Lung (tissue), 16 donors: ENCODE measurements around the gene TMEM92. TPM values are rescaled to one million over a fixed set of nuclear protein-coding genes. Genes with fewer than 3 reads are reported as not detected.
A peak's percentile ranks its signal among the peaks of the same experiment; 100 is the strongest.

Experiments
- ATAC-seq: fragments of 200-7000 bp; cut with Tn5 transposase; one replicate; pipeline ENCODE4 v1.9.1; 2020; ENCODE audit warnings: moderate number of reproducible peaks; ENCODE audit not compliant: insufficient read depth, low FRiP score
- DNase-seq, 3 donors: peaks; one replicate each; pipeline ENCODE4 v3.0.0-alpha.2; 2013 to 2017
- H3K27ac ChIP-seq, 2 donors: one replicate each; pipeline ENCODE4 v1.5.1; 2013; ENCODE audit warnings: mild to moderate bottlenecking in 2 of 2, moderate library complexity in 2 of 2, control low read depth in 1 of 2, inconsistent platforms in 1 of 2, low read depth in 1 of 2, low read length in 1 of 2
- H3K27me3 ChIP-seq, 3 donors: one replicate each; pipeline ENCODE4 v1.5.1; 2013; ENCODE audit warnings: low read length in 2 of 3; ENCODE audit not compliant: control insufficient read depth in 3 of 3, insufficient read depth in 3 of 3
- H3K36me3 ChIP-seq, 4 donors: one replicate each; pipeline ENCODE4 v1.5.1; 2013; ENCODE audit warnings: low read length in 4 of 4, mild to moderate bottlenecking in 1 of 4, moderate library complexity in 1 of 4; ENCODE audit not compliant: control insufficient read depth in 4 of 4, insufficient read depth in 4 of 4
- H3K4me1 ChIP-seq, 5 donors: one replicate each; pipeline ENCODE4 v1.5.1; 2013; ENCODE audit warnings: low read length in 5 of 5, mild to moderate bottlenecking in 2 of 5, moderate library complexity in 1 of 5; ENCODE audit not compliant: control insufficient read depth in 5 of 5, insufficient read depth in 5 of 5
- H3K4me3 ChIP-seq: one replicate; pipeline ENCODE4 v1.5.1; 2013; ENCODE audit warnings: mild to moderate bottlenecking, control low read depth, moderate library complexity
- H3K9ac ChIP-seq, 2 donors: one replicate each; pipeline ENCODE4 v1.5.1; 2013; ENCODE audit warnings: low read length in 2 of 2, control low read depth in 1 of 2; ENCODE audit not compliant: insufficient read depth in 1 of 2
- H3K9me3 ChIP-seq, 4 donors: one replicate each; pipeline ENCODE4 v1.5.1; 2013; ENCODE audit warnings: low read length in 3 of 4, mild to moderate bottlenecking in 1 of 4, moderate library complexity in 1 of 4; ENCODE audit not compliant: control insufficient read depth in 4 of 4, insufficient read depth in 3 of 4
- WGBS, 2 donors: extraction: QIAGEN DNeasy Blood & Tissue Kit; methylation state at CpG; one replicate each; pipeline ENCODE4 v1.1.7; 2013; 5-methylcytosine and 5-hydroxymethylcytosine counted together
- long read RNA-seq, 5 donors: transcript quantifications; one replicate each; lab custom pipeline, GENCODE V29; 2026
- polyA plus RNA-seq, 2 donors: library from polyadenylated mRNA; stranded (reverse); fragments of 200-250 nt; gene quantifications; one replicate each; pipeline ENCODE4 v1.2.1, GENCODE V29; 2013
- total RNA-seq, 2 donors: library from RNA; depleted of rRNA in 1 of 2; stranded (reverse); fragments of >200 nt in 1 of 2; gene quantifications; one replicate each; pipeline ENCODE4 v1.2.1, GENCODE V29; 2014 to 2021
- TF ChIP-seq, protein P1 (sequence below): IDR thresholded peaks from 2 replicates; pipeline ENCODE4 v1.5.1; 2012; ENCODE audit warnings: mild to moderate bottlenecking; ENCODE audit errors: control extremely low read depth, extremely low read depth
- donor health status: control.
- donor health status: control.
- donor health status: Bipolar disorder and iron deficiency.
- donor health status: healthy.
- donor health status: DM: yes; HTN: yes; CAD: no.

Gene TMEM92
- total RNA-seq (1 to 10 TPM in 1 of 2 donors, under 1 TPM in 1; 0.63 to 8.0 TPM), polyA plus RNA-seq (1 to 10 TPM; 5.6 to 6.2 TPM)
- long read RNA-seq, donor 1, partial matches to known transcripts = 0 of 1 reads
- long read RNA-seq, donor 1, other reads (novel, unspliced or antisense) = 0 of 1 reads
- long read RNA-seq, donor 2, partial matches to known transcripts = 0 of 1 reads
- long read RNA-seq, donor 2, other reads (novel, unspliced or antisense) = 0 of 1 reads
- long read RNA-seq, donor 3, partial matches to known transcripts = 0 of 3 reads
- long read RNA-seq, donor 3, other reads (novel, unspliced or antisense) = 0 of 3 reads
- long read RNA-seq, donor 4, partial matches to known transcripts = 0 of 1 reads
- long read RNA-seq, donor 4, other reads (novel, unspliced or antisense) = 0 of 1 reads
- long read RNA-seq, donor 5, partial matches to known transcripts = 0 of 4 reads
- long read RNA-seq, donor 5, other reads (novel, unspliced or antisense) = 0 of 4 reads

DNA sequence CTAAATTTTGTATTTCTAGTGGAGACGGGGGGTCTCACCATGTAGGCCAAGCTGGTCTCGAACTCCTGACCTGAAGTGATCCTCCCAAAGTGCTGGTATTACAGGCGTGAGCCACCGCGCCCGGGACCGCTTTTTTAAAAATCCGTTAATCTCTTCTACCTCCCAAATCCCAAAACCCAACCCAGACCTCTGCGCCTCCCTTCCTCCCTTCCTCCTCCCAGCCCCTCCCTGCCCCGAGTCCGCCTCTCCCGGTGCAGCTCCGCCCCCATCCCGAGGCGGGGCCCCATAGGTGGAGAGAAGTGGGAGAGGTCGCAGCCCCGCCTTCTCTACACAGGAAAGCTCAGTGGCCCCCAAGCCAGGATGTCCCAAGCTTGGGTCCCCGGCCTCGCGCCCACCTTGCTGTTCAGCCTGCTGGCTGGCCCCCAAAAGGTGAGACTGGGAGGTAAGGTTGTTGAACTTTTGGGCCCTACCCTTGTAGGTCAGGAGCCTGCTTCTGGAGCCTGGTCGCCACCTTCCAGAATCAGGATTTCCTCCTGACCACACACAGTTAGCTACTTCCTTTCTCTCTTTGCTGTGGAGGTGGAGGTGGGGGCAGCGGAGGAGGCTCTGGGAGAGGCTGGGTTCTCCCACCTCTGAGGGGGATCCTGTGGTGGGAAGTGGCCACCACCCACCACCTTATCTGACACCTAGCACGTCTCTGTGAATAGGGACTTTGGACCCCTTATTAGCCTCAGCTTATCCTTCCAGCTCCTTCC, at the start of gene TMEM92:
Gene TMEM92 (plus strand): TSS at position 325 of the 755 bp plus-strand sequence. CDS start 36 bp downstream, at position 361.
- peak; percentile 68 for ATAC-seq
- H3K4me3 ChIP-seq = no peak within 1 kb of the TSS
- peak within 1 kb of the TSS in 1 of 2 donors; percentile 40 for H3K27ac ChIP-seq
- H3K27me3 ChIP-seq = no peaks in the 10 kb centered on the region
- peak in 1 of 3 donors; percentile 43 for DNase-seq
- TF ChIP-seq, protein P1, sequence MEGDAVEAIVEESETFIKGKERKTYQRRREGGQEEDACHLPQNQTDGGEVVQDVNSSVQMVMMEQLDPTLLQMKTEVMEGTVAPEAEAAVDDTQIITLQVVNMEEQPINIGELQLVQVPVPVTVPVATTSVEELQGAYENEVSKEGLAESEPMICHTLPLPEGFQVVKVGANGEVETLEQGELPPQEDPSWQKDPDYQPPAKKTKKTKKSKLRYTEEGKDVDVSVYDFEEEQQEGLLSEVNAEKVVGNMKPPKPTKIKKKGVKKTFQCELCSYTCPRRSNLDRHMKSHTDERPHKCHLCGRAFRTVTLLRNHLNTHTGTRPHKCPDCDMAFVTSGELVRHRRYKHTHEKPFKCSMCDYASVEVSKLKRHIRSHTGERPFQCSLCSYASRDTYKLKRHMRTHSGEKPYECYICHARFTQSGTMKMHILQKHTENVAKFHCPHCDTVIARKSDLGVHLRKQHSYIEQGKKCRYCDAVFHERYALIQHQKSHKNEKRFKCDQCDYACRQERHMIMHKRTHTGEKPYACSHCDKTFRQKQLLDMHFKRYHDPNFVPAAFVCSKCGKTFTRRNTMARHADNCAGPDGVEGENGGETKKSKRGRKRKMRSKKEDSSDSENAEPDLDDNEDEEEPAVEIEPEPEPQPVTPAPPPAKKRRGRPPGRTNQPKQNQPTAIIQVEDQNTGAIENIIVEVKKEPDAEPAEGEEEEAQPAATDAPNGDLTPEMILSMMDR = no peak
- H3K9ac ChIP-seq = no peak within 1 kb of the TSS
- WGBS, 2 donors = 18 to 27% methylated on average over 18 to 23 of the region's 23 CpGs
- no peaks in the 10 kb centered on the region for H3K9me3 ChIP-seq
- peaks cover 0 to 35% (median 27%) of the 10 kb centered on the region in 5 donors for H3K4me1 ChIP-seq
- no peaks in the 10 kb centered on the region for H3K36me3 ChIP-seq

DNA sequence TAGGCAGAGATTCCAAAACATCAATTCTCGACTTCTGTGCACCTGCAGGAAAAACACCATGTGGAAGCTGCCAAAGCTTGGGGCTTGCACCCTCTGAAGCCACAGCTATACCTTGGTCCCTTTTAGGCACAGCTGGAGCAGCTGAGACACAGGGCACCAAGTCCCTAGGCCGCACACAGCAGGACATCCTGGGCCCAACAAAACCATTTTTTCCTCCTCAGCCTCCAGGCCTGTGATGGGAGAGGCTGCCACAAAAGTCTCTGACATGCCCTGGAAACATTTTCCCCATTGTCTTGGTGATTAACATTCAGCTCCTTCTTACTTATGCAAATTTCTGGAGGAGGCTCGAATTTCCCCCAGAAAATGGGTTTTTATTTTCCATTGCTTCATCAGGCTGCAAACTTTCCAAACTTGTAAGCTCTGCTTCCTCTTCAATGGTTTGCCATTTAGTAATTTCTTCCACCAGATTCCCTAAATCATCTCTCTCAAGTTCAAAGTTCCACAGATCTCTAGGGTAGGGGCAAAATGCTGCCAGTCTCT, 48.5 kb upstream of the TMEM92 start:
- Histone ChIP-seq H3K9me3 (peaks cover 0 to 6% (median 0%) of the 10 kb centered on the region in 4 donors), H3K9ac (no peak overlapping the region), H3K27me3 (no peaks in the 10 kb centered on the region), H3K36me3 (no peaks in the 10 kb centered on the region), H3K4me3 (no peak overlapping the region), H3K27ac (no peak overlapping the region), H3K4me1 (peaks cover 0 to 22% (median 18%) of the 10 kb centered on the region in 5 donors)
- 86 to 90% methylated on average over 3 of the region's 3 CpGs for WGBS, 2 donors
- TF ChIP-seq, protein P1 = no peak
- ATAC-seq (no peak), DNase-seq (no peak)

DNA sequence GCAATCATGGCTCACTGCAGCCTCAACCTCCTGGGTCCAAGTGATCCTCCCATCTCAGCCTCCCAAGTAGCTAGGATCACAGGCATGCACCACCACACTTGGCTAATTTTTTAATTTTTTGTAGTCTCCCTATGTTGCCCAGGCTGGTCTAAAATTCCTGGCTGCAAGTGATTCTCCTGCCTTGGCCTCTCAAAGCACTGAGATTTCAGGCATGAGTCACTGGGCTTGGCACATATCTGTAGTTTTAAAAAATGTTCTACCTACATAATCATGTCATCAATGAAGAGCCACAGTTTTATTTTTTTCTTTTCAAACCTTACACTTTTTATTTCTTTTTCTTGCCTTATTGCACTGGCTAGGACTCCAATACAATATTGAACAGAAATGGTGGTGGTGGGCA, 39.7 kb upstream of the TMEM92 start:
- Histone ChIP-seq H3K9me3 (peaks cover 0 to 5% (median 1%) of the 10 kb centered on the region in 4 donors), H3K4me1 (peaks cover 0 to 8% (median 0%) of the 10 kb centered on the region in 5 donors), H3K27me3 (no peaks in the 10 kb centered on the region), H3K27ac (no peak overlapping the region), H3K4me3 (no peak overlapping the region), H3K36me3 (no peaks in the 10 kb centered on the region), H3K9ac (no peak overlapping the region)
- no peak for ATAC-seq
- TF ChIP-seq, protein P1 = no peak
- no peak for DNase-seq
